CD4-positive, alpha-beta T cell (primary cell): ENCODE measurements around the gene HMGA1. TPM values are rescaled to one million over a fixed set of nuclear protein-coding genes. Genes with fewer than 3 reads are reported as not detected.

ENCODE experiments used
- ATAC-seq: fragments of 200-7000 bp; cut with Tn5 transposase; one replicate; pipeline ENCODE4 v1.10.0; 2022; ENCODE audit warnings: mild to moderate bottlenecking; ENCODE audit not compliant: poor library complexity
- CTCF ChIA-PET: fragments of 350-600 bp; sonication (Branson Sonifier 250); formaldehyde crosslinking; loops from one replicate; lab custom pipeline; 2021; ENCODE audit warnings: antibody characterized with exemption, inconsistent platforms; lab: Charles Lee
- POLR2A ChIA-PET: fragments of 350-600 bp; sonication (Branson Sonifier 250); formaldehyde crosslinking; loops from one replicate; lab custom pipeline; 2021; ENCODE audit warnings: antibody characterized with exemption, inconsistent platforms; lab: Charles Lee
- DNase-seq, 14 experiments: peaks; one replicate each; pipeline ENCODE4 v3.0.0-alpha.2; 2013 to 2020; ENCODE audit warnings: mixed read lengths in 2 of 14
- H3K27ac ChIP-seq, 2 donors: one replicate each; pipeline versions ENCODE4 v1.5.1 to v1.7.0; 2013; ENCODE audit warnings: low read length in 2 of 2, low read depth in 1 of 2, mild to moderate bottlenecking in 1 of 2
- H3K27me3 ChIP-seq, 2 experiments: 1 replicate in 1 of 2; 2 replicates in 1 of 2; pipeline versions ENCODE4 v1.6.1 to v1.7.0; 2013; ENCODE audit warnings: low read length in 2 of 2, control low read depth in 1 of 2, mild to moderate bottlenecking in 1 of 2, moderate library complexity in 1 of 2; ENCODE audit not compliant: insufficient read depth in 2 of 2, control insufficient read depth in 1 of 2
- H3K36me3 ChIP-seq: one replicate; pipeline ENCODE4 v1.6.1; 2013; ENCODE audit warnings: low read length, control low read depth; ENCODE audit not compliant: insufficient read depth
- H3K4me1 ChIP-seq: one replicate; pipeline ENCODE4 v1.6.1; 2013; ENCODE audit warnings: low read length, control low read depth; ENCODE audit not compliant: insufficient read depth
- H3K4me3 ChIP-seq: one replicate; pipeline ENCODE4 v1.5.1; 2013; ENCODE audit warnings: mild to moderate bottlenecking, low read length, moderate library complexity
- H3K9me3 ChIP-seq, 2 experiments: 1 replicate in 1 of 2; 2 replicates in 1 of 2; pipeline versions ENCODE4 v1.6.1 to v1.7.0; 2013; ENCODE audit warnings: low read length in 2 of 2, mild to moderate bottlenecking in 2 of 2, control low read depth in 1 of 2, moderate library complexity in 1 of 2; ENCODE audit not compliant: control insufficient read depth in 1 of 2, insufficient read depth in 1 of 2
- H3K27ac Mint-ChIP-seq: one replicate; pipeline ENCODE4 v1.8.0; 2020; ENCODE audit warnings: mixed read lengths
- H3K27me3 Mint-ChIP-seq: one replicate; pipeline ENCODE4 v1.8.0; 2021; ENCODE audit warnings: mixed read lengths
- H3K36me3 Mint-ChIP-seq: one replicate; pipeline ENCODE4 v1.8.0; 2021; ENCODE audit warnings: low read depth, mixed read lengths
- H3K4me1 Mint-ChIP-seq: one replicate; pipeline ENCODE4 v1.8.0; 2021; ENCODE audit warnings: low read depth, mixed read lengths
- H3K4me3 Mint-ChIP-seq: one replicate; pipeline ENCODE4 v1.8.0; 2020; ENCODE audit warnings: mild to moderate bottlenecking, mixed read lengths
- H3K9me3 Mint-ChIP-seq: one replicate; pipeline ENCODE4 v1.8.0; 2020; ENCODE audit warnings: mixed read lengths
- CTCF ChIP-seq: fragments of 200-600 bp; IDR thresholded peaks from one replicate; pipeline ENCODE4 v1.8.0; 2022; ENCODE audit warnings: antibody characterized with exemption, mild to moderate bottlenecking
- intact Hi-C, 2 experiments: fragments of 100-400 bp; cut with DNase I in 1 of 2; cut with micrococcal nuclease in 1 of 2; formaldehyde crosslinking; loops; one replicate each; pipeline versions ENCODE4 v1.15.1 to v1.9.0; 2023 to 2025; cut with DNase I, micrococcal nuclease
- total RNA-seq, 174 experiments: library from RNA in 2 of 174; stranded (reverse) in 2 of 174; gene quantifications; one replicate each; pipeline ENCODE4 v1.2.3 and lab custom pipeline; 2021 to 2026

The HMGA1 gene
- total RNA-seq, 2 experiments from 2014 or later, result 102 to 107 TPM

- CTCF ChIA-PET, result interaction anchor here (0.6 to 3.0 kb wide), 47 partner anchors 8 to 458 kb away, joined by 3 to 55 read pairs (median 4); partner anchors contain the start of genes HMGA1, NUDT3, RPS10 and SMIM29
- peak overlapping the region; percentile 86 for H3K4me3 Mint-ChIP-seq
Measured at GRCh38 chr6:34196116-34196832, 40.4 kb upstream of the HMGA1 start.

GRCh38 chr6:34196833-34197195 lies 39.9 kb upstream of the HMGA1 start:
- no peak overlapping the region for H3K27ac ChIP-seq
- no peak overlapping the region for H3K27ac Mint-ChIP-seq
- H3K36me3 ChIP-seq, result no peaks in the 10 kb centered on the region
- H3K4me1 Mint-ChIP-seq, result peaks cover 7% of the 10 kb centered on the region
- H3K27me3 Mint-ChIP-seq, result no peaks in the 10 kb centered on the region
- ChIA-PET POLR2A (interaction anchor here (1.0 to 2.3 kb wide), 9 partner anchors 9 to 229 kb away, joined by 3 to 16 read pairs (median 5); partner anchors contain the start of genes HMGA1, NUDT3, RPS10 and SMIM29), CTCF (interaction anchor here (0.9 to 3.0 kb wide), 17 partner anchors 9 to 411 kb away, joined by 3 to 55 read pairs (median 6); partner anchors contain the start of genes HMGA1, RPS10 and SMIM29)
- peak overlapping the region; percentile 86 for H3K4me3 Mint-ChIP-seq
- intact Hi-C loops, result loop anchor here (1.0 to 5.0 kb wide), 11 partner anchors 34 to 1045 kb away; partner anchors contain the start of genes NUDT3 (in 2 of the 2) and SMIM29 (in 2 of the 2)
- H3K4me1 ChIP-seq, result peaks cover 12% of the 10 kb centered on the region
- no peaks in the 10 kb centered on the region for H3K36me3 Mint-ChIP-seq
- no peaks in the 10 kb centered on the region for H3K9me3 Mint-ChIP-seq
- no peaks in the 10 kb centered on the region for H3K9me3 ChIP-seq
- no peak for TF ChIP-seq CTCF
- H3K27me3 ChIP-seq, result no peaks in the 10 kb centered on the region
- ATAC-seq (no peak), DNase-seq (no peak)
- peak overlapping the region; percentile 64 for H3K4me3 ChIP-seq

More at GRCh38 chr6:34196116-34196832, 40.4 kb upstream of the HMGA1 start:
- H3K9me3 ChIP-seq, result no peaks in the 10 kb centered on the region
- peak; percentile 98 for TF ChIP-seq CTCF
- H3K4me1 ChIP-seq, result peaks cover 12% of the 10 kb centered on the region
- H3K36me3 ChIP-seq, result no peaks in the 10 kb centered on the region
- H3K27ac ChIP-seq, result no peak overlapping the region
- DNase-seq (peak; percentile 79 to 96 (median 90)), ATAC-seq (peak; percentile 99)
- POLR2A ChIA-PET, result interaction anchor here (0.6 to 2.3 kb wide), 16 partner anchors 9 to 413 kb away, joined by 3 to 16 read pairs (median 4); partner anchors contain the start of genes HMGA1, NUDT3, RPS10 and SMIM29
- H3K36me3 Mint-ChIP-seq, result no peaks in the 10 kb centered on the region
- H3K27ac Mint-ChIP-seq, result no peak overlapping the region
- no peaks in the 10 kb centered on the region for H3K27me3 Mint-ChIP-seq
- intact Hi-C loops, result loop anchor here (1.0 to 5.0 kb wide), 11 partner anchors 33 to 1046 kb away; partner anchors contain the start of genes NUDT3 (in 2 of the 2) and SMIM29 (in 2 of the 2)
- peak overlapping the region; percentile 64 for H3K4me3 ChIP-seq
- no peaks in the 10 kb centered on the region for H3K9me3 Mint-ChIP-seq
- H3K27me3 ChIP-seq, result no peaks in the 10 kb centered on the region
- H3K4me1 Mint-ChIP-seq, result peaks cover 7% of the 10 kb centered on the region

GRCh38 chr6:34200340-34200971 lies 36.2 kb upstream of the HMGA1 start:
- no peaks in the 10 kb centered on the region for H3K9me3 Mint-ChIP-seq
- no peaks in the 10 kb centered on the region for H3K27me3 Mint-ChIP-seq
- no peak overlapping the region for H3K4me3 Mint-ChIP-seq
- H3K36me3 ChIP-seq, result no peaks in the 10 kb centered on the region
- peaks cover 7% of the 10 kb centered on the region for H3K4me1 Mint-ChIP-seq
- peaks cover 12% of the 10 kb centered on the region for H3K4me1 ChIP-seq
- ChIA-PET POLR2A (no interaction called here), CTCF (interaction anchor here (0.7 kb wide), 2 partner anchors 216 to 380 kb away, joined by 3 read pairs; no protein-coding TSS in a partner anchor)
- intact Hi-C loops, result no loop called here
- H3K27me3 ChIP-seq, result no peaks in the 10 kb centered on the region
- TF ChIP-seq CTCF, result no peak
- H3K27ac Mint-ChIP-seq, result no peak overlapping the region
- no peak for DNase-seq
- no peak overlapping the region for H3K27ac ChIP-seq
- no peaks in the 10 kb centered on the region for H3K36me3 Mint-ChIP-seq
- H3K4me3 ChIP-seq, result no peak overlapping the region
- no peak for ATAC-seq
- H3K9me3 ChIP-seq, result no peaks in the 10 kb centered on the region
